ENCODE data around the gene KPNA2.
A peak's percentile ranks its signal among the peaks of the same experiment; 100 is the strongest.
"Not testable (repeated sequence)": the region's sequence is repeated elsewhere in the genome, so short reads cannot be mapped to it uniquely, and the experiment has no call there.

Gene KPNA2

GRCh38 chr17:68047890-68048542 is 12.5 kb downstream of the KPNA2 start:
- peaks cover 22% of the 10 kb centered on the region for H3K36me3 ChIP-seq (ENCODE audit: insufficient read depth, low read length)
- H2AFZ ChIP-seq (ENCODE audit: low read length, unreplicated experiment); H3K4me1 ChIP-seq (ENCODE audit: control insufficient read depth, insufficient read depth, low read length, unreplicated experiment); H3K27me3 ChIP-seq (ENCODE audit: insufficient read depth, low read length); H3K27ac ChIP-seq (ENCODE audit: low read depth, low read length); H3K4me3 ChIP-seq (ENCODE audit: low read depth, low read length); H3K79me2 ChIP-seq (ENCODE audit: control insufficient read depth, insufficient read depth, low read length, unreplicated experiment): not testable (repeated sequence)

GRCh38 chr17:68048996-68049395 is 13.5 kb downstream of the KPNA2 start:
- Histone ChIP-seq H3K36me3 (ENCODE audit: insufficient read depth, low read length) (peaks cover 14% of the 10 kb centered on the region), H3K27me3 (ENCODE audit: insufficient read depth, low read length) (no peaks in the 10 kb centered on the region), H3K79me2 (ENCODE audit: control insufficient read depth, insufficient read depth, low read length, unreplicated experiment) (no peaks in the 10 kb centered on the region), H3K4me3 (ENCODE audit: low read depth, low read length) (no peak overlapping the region), H3K4me1 (ENCODE audit: control insufficient read depth, insufficient read depth, low read length, unreplicated experiment) (peaks cover 8% of the 10 kb centered on the region), H2AFZ (ENCODE audit: low read length, unreplicated experiment) (no peak overlapping the region), H3K27ac (ENCODE audit: low read depth, low read length) (no peak overlapping the region)

- peaks cover 15% of the 10 kb centered on the region for H3K4me1 ChIP-seq (ENCODE audit: control insufficient read depth, insufficient read depth, low read length, unreplicated experiment)
- not testable (repeated sequence) for H3K4me3 ChIP-seq (ENCODE audit: low read depth, low read length); H3K27ac ChIP-seq (ENCODE audit: low read depth, low read length); H3K79me2 ChIP-seq (ENCODE audit: control insufficient read depth, insufficient read depth, low read length, unreplicated experiment); H3K27me3 ChIP-seq (ENCODE audit: insufficient read depth, low read length); H2AFZ ChIP-seq (ENCODE audit: low read length, unreplicated experiment)
- peaks cover 11% of the 10 kb centered on the region for H3K36me3 ChIP-seq (ENCODE audit: insufficient read depth, low read length)
These were observed 14.4 kb downstream of the KPNA2 start for GRCh38 chr17:68049812-68050437.

GRCh38 chr17:68051321-68052312 is 16.1 kb downstream of the KPNA2 start:
- not testable (repeated sequence) for H3K79me2 ChIP-seq (ENCODE audit: control insufficient read depth, insufficient read depth, low read length, unreplicated experiment); H3K36me3 ChIP-seq (ENCODE audit: insufficient read depth, low read length); H3K27me3 ChIP-seq (ENCODE audit: insufficient read depth, low read length)

GRCh38 chr17:68052810-68053209 is 17.3 kb downstream of the KPNA2 start:
- Histone ChIP-seq H3K4me1 (ENCODE audit: control insufficient read depth, insufficient read depth, low read length, unreplicated experiment) (peaks cover 15% of the 10 kb centered on the region), H3K4me3 (ENCODE audit: low read depth, low read length) (no peak overlapping the region), H2AFZ (ENCODE audit: low read length, unreplicated experiment) (no peak overlapping the region), H3K36me3 (ENCODE audit: insufficient read depth, low read length) (no peaks in the 10 kb centered on the region), H3K27ac (ENCODE audit: low read depth, low read length) (no peak overlapping the region), H3K79me2 (ENCODE audit: control insufficient read depth, insufficient read depth, low read length, unreplicated experiment) (no peaks in the 10 kb centered on the region), H3K27me3 (ENCODE audit: insufficient read depth, low read length) (no peaks in the 10 kb centered on the region)

More at GRCh38 chr17:68051321-68052312, 16.1 kb downstream of the KPNA2 start:
- not testable (repeated sequence) for H3K4me3 ChIP-seq (ENCODE audit: low read depth, low read length); H2AFZ ChIP-seq (ENCODE audit: low read length, unreplicated experiment); H3K27ac ChIP-seq (ENCODE audit: low read depth, low read length)
- peaks cover 15% of the 10 kb centered on the region for H3K4me1 ChIP-seq (ENCODE audit: control insufficient read depth, insufficient read depth, low read length, unreplicated experiment)

- no peaks in the 10 kb centered on the region for H3K27me3 ChIP-seq (ENCODE audit: insufficient read depth, low read length)
- H3K4me3 ChIP-seq (ENCODE audit: low read depth, low read length): no peak overlapping the region
- peak overlapping the region; percentile 46; the same call in 1 of the 2 replicates for H3K27ac ChIP-seq (ENCODE audit: low read depth, low read length)
- H3K4me1 ChIP-seq (ENCODE audit: control insufficient read depth, insufficient read depth, low read length, unreplicated experiment): peaks cover 15% of the 10 kb centered on the region
- H2AFZ ChIP-seq (ENCODE audit: low read length, unreplicated experiment): no peak overlapping the region
- no peaks in the 10 kb centered on the region for H3K79me2 ChIP-seq (ENCODE audit: control insufficient read depth, insufficient read depth, low read length, unreplicated experiment)
- no peaks in the 10 kb centered on the region for H3K36me3 ChIP-seq (ENCODE audit: insufficient read depth, low read length)
These were observed 17.9 kb downstream of the KPNA2 start for GRCh38 chr17:68053231-68054013.

- peak overlapping the region; percentile 59 for H2AFZ ChIP-seq (ENCODE audit: low read length, unreplicated experiment)
- H3K4me3 ChIP-seq (ENCODE audit: low read depth, low read length): peak overlapping the region; percentile 22; the same call in 1 of the 2 replicates
- H3K36me3 ChIP-seq (ENCODE audit: insufficient read depth, low read length): no peaks in the 10 kb centered on the region
- H3K79me2 ChIP-seq (ENCODE audit: control insufficient read depth, insufficient read depth, low read length, unreplicated experiment): no peaks in the 10 kb centered on the region
- no peaks in the 10 kb centered on the region for H3K27me3 ChIP-seq (ENCODE audit: insufficient read depth, low read length)
- peak overlapping the region; percentile 46 for H3K27ac ChIP-seq (ENCODE audit: low read depth, low read length)
- H3K4me1 ChIP-seq (ENCODE audit: control insufficient read depth, insufficient read depth, low read length, unreplicated experiment): peaks cover 15% of the 10 kb centered on the region
These were observed 18.9 kb downstream of the KPNA2 start for GRCh38 chr17:68054296-68054900.

- Histone ChIP-seq H3K27me3 (ENCODE audit: insufficient read depth, low read length) (no peaks in the 10 kb centered on the region), H3K79me2 (ENCODE audit: control insufficient read depth, insufficient read depth, low read length, unreplicated experiment) (no peaks in the 10 kb centered on the region), H3K4me3 (ENCODE audit: low read depth, low read length) (no peak overlapping the region), H3K36me3 (ENCODE audit: insufficient read depth, low read length) (no peaks in the 10 kb centered on the region), H3K4me1 (ENCODE audit: control insufficient read depth, insufficient read depth, low read length, unreplicated experiment) (peaks cover 22% of the 10 kb centered on the region), H2AFZ (ENCODE audit: low read length, unreplicated experiment) (no peak overlapping the region), H3K27ac (ENCODE audit: low read depth, low read length) (no peak overlapping the region)
These were observed 22.0 kb downstream of the KPNA2 start for GRCh38 chr17:68057531-68057952.

- no peak overlapping the region for H2AFZ ChIP-seq (ENCODE audit: low read length, unreplicated experiment)
- H3K27ac ChIP-seq (ENCODE audit: low read depth, low read length): no peak overlapping the region
- H3K27me3 ChIP-seq (ENCODE audit: insufficient read depth, low read length): no peaks in the 10 kb centered on the region
- H3K79me2 ChIP-seq (ENCODE audit: control insufficient read depth, insufficient read depth, low read length, unreplicated experiment): no peaks in the 10 kb centered on the region
- no peak overlapping the region for H3K4me3 ChIP-seq (ENCODE audit: low read depth, low read length)
- no peaks in the 10 kb centered on the region for H3K36me3 ChIP-seq (ENCODE audit: insufficient read depth, low read length)
- peaks cover 7% of the 10 kb centered on the region for H3K4me1 ChIP-seq (ENCODE audit: control insufficient read depth, insufficient read depth, low read length, unreplicated experiment)
These were observed 24.8 kb downstream of the KPNA2 start for GRCh38 chr17:68060336-68060735.

Data from ACC112 (cell line).